HG03342 (cell line): Measurements from ENCODE around the gene TTC9.

Experiments used
- ATAC-seq: cut with Tn5 transposase; IDR thresholded peaks from one replicate; pipeline ENCODE4 v1.9.1; 2021; ENCODE audit warnings: mild to moderate bottlenecking, moderate library complexity; ENCODE audit not compliant: unreplicated experiment

TTC9 gene

GRCh38 chr14:70711451-70711850 is 69.7 kb downstream of the TTC9 start:
- no peak for ATAC-seq

- no peak for ATAC-seq
Observed at GRCh38 chr14:70713096-70713495, 71.4 kb downstream of the TTC9 start.

GRCh38 chr14:70713511-70713916 is 71.8 kb downstream of the TTC9 start:
- ATAC-seq = no peak

- ATAC-seq = no peak
Observed at GRCh38 chr14:70714055-70714550, 72.4 kb downstream of the TTC9 start.

GRCh38 chr14:70716483-70716882 is 74.8 kb downstream of the TTC9 start:
- ATAC-seq = no peak

GRCh38 chr14:70716958-70717357 is 75.2 kb downstream of the TTC9 start:
- no peak for ATAC-seq

GRCh38 chr14:70718383-70719118 is 76.8 kb downstream of the TTC9 start:
- ATAC-seq = no peak

- no peak for ATAC-seq
Observed at GRCh38 chr14:70721542-70721941, 79.8 kb downstream of the TTC9 start.

- ATAC-seq = no peak
Observed at GRCh38 chr14:70722418-70722817, 80.7 kb downstream of the TTC9 start.

GRCh38 chr14:70723276-70723675 is 81.6 kb downstream of the TTC9 start:
- ATAC-seq = no peak

GRCh38 chr14:70724110-70724509 is 82.4 kb downstream of the TTC9 start:
- no peak for ATAC-seq

- no peak for ATAC-seq
Observed at GRCh38 chr14:70724944-70725343, 83.2 kb downstream of the TTC9 start.
